H9 (cell line): ENCODE results near the gene CUEDC2. TPM values are rescaled to one million over a fixed set of nuclear protein-coding genes. Genes with fewer than 3 reads are reported as not detected.

ENCODE experiments used
- DNase-seq: peaks from one replicate; pipeline ENCODE4 v3.0.0-alpha.2; 2017
- H2AFZ ChIP-seq: one replicate; pipeline ENCODE4 v1.6.1; 2013; ENCODE audit warnings: mild to moderate bottlenecking, low read length, control low read depth, moderate library complexity
- H2AK5ac ChIP-seq: 2 replicates; pipeline ENCODE4 v1.6.1; 2013; ENCODE audit warnings: low read length, control low read depth, mixed read lengths; ENCODE audit not compliant: insufficient read length
- H2BK120ac ChIP-seq: one replicate; pipeline ENCODE4 v1.6.1; 2013; ENCODE audit warnings: low read depth, mild to moderate bottlenecking, low read length, control low read depth, inconsistent platforms; ENCODE audit not compliant: poor library complexity, severe bottlenecking
- H2BK12ac ChIP-seq: 2 replicates; pipeline ENCODE4 v1.6.1; 2013; ENCODE audit warnings: low read length, control low read depth, mixed read lengths, low read depth; ENCODE audit not compliant: insufficient read length
- H2BK15ac ChIP-seq: 2 replicates; pipeline ENCODE4 v1.6.1; 2013; ENCODE audit warnings: low read depth, low read length, control low read depth
- H2BK20ac ChIP-seq: one replicate; pipeline ENCODE4 v1.6.1; 2013; ENCODE audit warnings: low read depth, mild to moderate bottlenecking, low read length, control low read depth, inconsistent platforms; ENCODE audit not compliant: poor library complexity, severe bottlenecking
- H2BK5ac ChIP-seq: 2 replicates; pipeline ENCODE4 v1.6.1; 2013; ENCODE audit warnings: low read length, control low read depth, mixed read lengths; ENCODE audit not compliant: insufficient read length
- H3K14ac ChIP-seq: 2 replicates; pipeline ENCODE4 v1.6.1; 2013; ENCODE audit warnings: low read length, control low read depth; ENCODE audit not compliant: insufficient read depth
- H3K18ac ChIP-seq: 2 replicates; pipeline ENCODE4 v1.6.1; 2013; ENCODE audit warnings: low read depth, mild to moderate bottlenecking, mixed read lengths, low read length, control low read depth; ENCODE audit not compliant: insufficient read length
- H3K23ac ChIP-seq: 2 replicates; pipeline ENCODE4 v1.6.1; 2013; ENCODE audit warnings: low read length, control low read depth, mixed read lengths, low read depth; ENCODE audit not compliant: insufficient read length
- H3K23me2 ChIP-seq: 2 replicates; pipeline ENCODE4 v1.6.1; 2013; ENCODE audit warnings: low read depth, mild to moderate bottlenecking, mixed read lengths, low read length, control low read depth; ENCODE audit not compliant: insufficient read length, poor library complexity, severe bottlenecking
- H3K27ac ChIP-seq: 2 replicates; pipeline ENCODE4 v1.5.1; 2013; ENCODE audit warnings: low read length, control low read depth, mixed read lengths, low read depth; ENCODE audit not compliant: insufficient read length
- H3K27me3 ChIP-seq: 2 replicates; pipeline ENCODE4 v1.6.1; 2013; ENCODE audit warnings: low read length, control low read depth, inconsistent platforms; ENCODE audit not compliant: insufficient read depth
- H3K4ac ChIP-seq: 2 replicates; pipeline ENCODE4 v1.6.1; 2013; ENCODE audit warnings: low read depth, mild to moderate bottlenecking, control low read depth, inconsistent platforms, low read length, moderate library complexity
- H3K4me1 ChIP-seq: 2 replicates; pipeline ENCODE4 v1.6.1; 2013; ENCODE audit warnings: low read length, control low read depth, inconsistent platforms; ENCODE audit not compliant: insufficient read depth
- H3K4me2 ChIP-seq: 2 replicates; pipeline ENCODE4 v1.6.1; 2013; ENCODE audit warnings: low read length, control low read depth, mixed read lengths; ENCODE audit not compliant: insufficient read length, insufficient read depth
- H3K56ac ChIP-seq: 2 replicates; pipeline ENCODE4 v1.6.1; 2013; ENCODE audit warnings: low read depth, mild to moderate bottlenecking, mixed read lengths, low read length, control low read depth; ENCODE audit not compliant: insufficient read length
- H3K79me1 ChIP-seq: 2 replicates; pipeline ENCODE4 v1.6.1; 2013; ENCODE audit warnings: low read depth, mild to moderate bottlenecking, moderate library complexity, low read length, control low read depth, inconsistent platforms; ENCODE audit not compliant: insufficient read depth, poor library complexity, severe bottlenecking
- H3K79me2 ChIP-seq: 2 replicates; pipeline ENCODE4 v1.6.1; 2013; ENCODE audit warnings: low read length, control low read depth, inconsistent platforms; ENCODE audit not compliant: insufficient read depth
- H3K9ac ChIP-seq: 2 replicates; pipeline ENCODE4 v1.6.1; 2013; ENCODE audit warnings: low read length, control low read depth, mixed read lengths; ENCODE audit not compliant: insufficient read length; ENCODE audit errors: extremely low read depth
- H3K9me3 ChIP-seq: one replicate; pipeline ENCODE4 v1.6.1; 2013; ENCODE audit warnings: low read depth, low read length, inconsistent platforms; ENCODE audit not compliant: control insufficient read depth
- H3T11ph ChIP-seq: one replicate; pipeline ENCODE4 v1.6.1; 2013; ENCODE audit warnings: mild to moderate bottlenecking, low read length, control low read depth, inconsistent platforms
- H4K20me1 ChIP-seq: one replicate; pipeline ENCODE4 v1.6.1; 2013; ENCODE audit not compliant: control insufficient read depth, insufficient read length, insufficient read depth
- H4K5ac ChIP-seq: 2 replicates; pipeline ENCODE4 v1.6.1; 2013; ENCODE audit warnings: low read depth, mild to moderate bottlenecking, mixed read lengths, low read length, control low read depth; ENCODE audit not compliant: insufficient read length
- H4K8ac ChIP-seq: replicated peaks from 2 replicates; pipeline ENCODE4 v1.6.1; 2013; ENCODE audit warnings: low read length, control low read depth, mixed read lengths, low read depth; ENCODE audit not compliant: insufficient read length
- H4K91ac ChIP-seq: 2 replicates; pipeline ENCODE4 v1.6.1; 2013; ENCODE audit warnings: low read depth, mild to moderate bottlenecking, moderate library complexity, mixed read lengths, low read length, control low read depth; ENCODE audit not compliant: insufficient read length
- H3K27ac Mint-ChIP-seq, 3 experiments: 2 replicates in 2 of 3; 3 replicates in 1 of 3; pipeline ENCODE4 v1.8.0; 2020 to 2021; ENCODE audit warnings: mixed read lengths in 3 of 3, mild to moderate bottlenecking in 1 of 3, moderate library complexity in 1 of 3
- H3K27me3 Mint-ChIP-seq: 2 replicates; pipeline ENCODE4 v1.8.0; 2021; ENCODE audit warnings: low read depth, mild to moderate bottlenecking, moderate library complexity, mixed read lengths
- H3K36me3 Mint-ChIP-seq, 3 experiments: 2 replicates in 2 of 3; 3 replicates in 1 of 3; pipeline ENCODE4 v1.8.0; 2020 to 2021; ENCODE audit warnings: low read depth in 3 of 3, mixed read lengths in 3 of 3; ENCODE audit not compliant: insufficient read depth in 1 of 3
- H3K4me1 Mint-ChIP-seq, 2 experiments: 2 replicates each; pipeline ENCODE4 v1.8.0; 2020; ENCODE audit warnings: mixed read lengths in 2 of 2
- H3K4me3 Mint-ChIP-seq, 2 experiments: 2 replicates in 1 of 2; 3 replicates in 1 of 2; pipeline ENCODE4 v1.8.0; 2020 to 2021; ENCODE audit warnings: mild to moderate bottlenecking in 2 of 2, mixed read lengths in 2 of 2, moderate library complexity in 1 of 2
- H3K9me3 Mint-ChIP-seq, 2 experiments: 2 replicates in 1 of 2; 3 replicates in 1 of 2; pipeline ENCODE4 v1.8.0; 2020; ENCODE audit warnings: mild to moderate bottlenecking in 2 of 2, mixed read lengths in 2 of 2, moderate library complexity in 1 of 2
- CTCF ChIP-seq: fragments of 200-600 bp; sonication (generic); conservative IDR thresholded peaks from 3 replicates; pipeline ENCODE4 v1.8.0; 2021; ENCODE audit warnings: antibody characterized with exemption, mild to moderate bottlenecking
- WGBS: extraction: QIAGEN DNeasy Blood & Tissue Kit; methylation state at CpG from one replicate; pipeline ENCODE4 v1.1.7; 2013; ENCODE audit warnings: missing lambda C conversion rate, low lambda C conversion rate, mixed read lengths; ENCODE audit not compliant: insufficient read length; ENCODE audit errors: extremely low coverage; 5-methylcytosine and 5-hydroxymethylcytosine counted together
- total RNA-seq: library from RNA; stranded (reverse); gene quantifications from 2 replicates; pipeline ENCODE4 v1.2.1, GENCODE V29; 2021

Gene CUEDC2
- total RNA-seq, 1 experiment from 2014 or later: 41.2 TPM

- WGBS: no CpG with 5 or more reads among the region's 5 CpGs
- H4K91ac ChIP-seq: no peak overlapping the region
- no peak overlapping the region for H2BK5ac ChIP-seq
- H3K4me2 ChIP-seq: no peak overlapping the region
- peaks cover 4% of the 10 kb centered on the region for H4K20me1 ChIP-seq
- H4K8ac ChIP-seq: no peak overlapping the region
- DNase-seq: no peak
- H3K18ac ChIP-seq: no peak overlapping the region
- H3K27me3 Mint-ChIP-seq: peaks cover 56% of the 10 kb centered on the region
- H3K27ac ChIP-seq: no peak overlapping the region
- H3K14ac ChIP-seq: no peak overlapping the region
- no peak overlapping the region for H3K27ac Mint-ChIP-seq
- H4K5ac ChIP-seq: no peak overlapping the region
- H3K23ac ChIP-seq: no peak overlapping the region
- no peaks in the 10 kb centered on the region for H3K9me3 Mint-ChIP-seq
- no peak overlapping the region for H2BK15ac ChIP-seq
- H3K4me3 Mint-ChIP-seq: peak overlapping the region in 1 of 2 experiments; percentile 5; a peak in 1 of 5 replicates
- peaks cover 32 to 42% of the 10 kb centered on the region in 2 experiments for H3K4me1 Mint-ChIP-seq
- H3K4ac ChIP-seq: no peak overlapping the region
- H3K9me3 ChIP-seq: no peaks in the 10 kb centered on the region
- no peaks in the 10 kb centered on the region for H3K79me2 ChIP-seq
- no peak overlapping the region for H2BK120ac ChIP-seq
- no peak overlapping the region for H2AFZ ChIP-seq
- no peak overlapping the region for H2AK5ac ChIP-seq
- H2BK20ac ChIP-seq: no peak overlapping the region
- no peak overlapping the region for H3K9ac ChIP-seq
- H3K23me2 ChIP-seq: peaks cover 17% of the 10 kb centered on the region
- no peak for TF ChIP-seq CTCF
- H3K36me3 Mint-ChIP-seq: peaks cover 0 to 4% (median 2%) of the 10 kb centered on the region in 3 experiments; a peak in 4 of 7 replicates
- no peak overlapping the region for H3K56ac ChIP-seq
- H2BK12ac ChIP-seq: no peak overlapping the region
- no peaks in the 10 kb centered on the region for H3K79me1 ChIP-seq
- no peaks in the 10 kb centered on the region for H3K4me1 ChIP-seq
- no peak overlapping the region for H3T11ph ChIP-seq
- peaks cover 11% of the 10 kb centered on the region; the same call in 1 of the 2 replicates for H3K27me3 ChIP-seq
These were observed 40.1 kb downstream of the CUEDC2 start for GRCh38 chr10:102392306-102392705.
